ENCODE results near the gene CA10. TPM values are rescaled to one million over a fixed set of nuclear protein-coding genes. Genes with fewer than 3 reads are reported as not detected.

Gene CA10
- total and polyA plus RNA-seq, 2 donors (not counting 1 experiment from before 2014, with no cell fraction given) = not detected

GRCh38 chr17:51617986-51618385 lies 540.5 kb downstream of the CA10 start:
- Histone ChIP-seq H3K79me2 (ENCODE audit: control insufficient read depth, insufficient read depth, low read length) (no peaks in the 10 kb centered on the region), H3K4me3 (replicated peaks in 1 of 4; ENCODE audit: control extremely low read depth in 1 of 4, insufficient read depth in 1 of 4, low read depth in 3 of 4, low read length in 4 of 4) (no peak overlapping the region), H3K9me3 (ENCODE audit: control insufficient read depth, insufficient read depth, low read depth, low read length) (no peaks in the 10 kb centered on the region), H3K9ac (ENCODE audit: insufficient read depth, low read length) (no peak overlapping the region), H3K27me3 (ENCODE audit: control insufficient read depth, insufficient read depth, low read length) (no peaks in the 10 kb centered on the region), H2AFZ (ENCODE audit: low read length) (no peak overlapping the region), H3K27ac (ENCODE audit: insufficient read depth, low read length) (no peak overlapping the region), H4K20me1 (ENCODE audit: control insufficient read depth, extremely low read depth, insufficient read depth, low read length) (no peaks in the 10 kb centered on the region), H3K36me3 (ENCODE audit: control insufficient read depth, insufficient read depth, low read length) (no peaks in the 10 kb centered on the region), H3K4me2 (ENCODE audit: extremely low read depth, insufficient read depth, low read length) (no peak overlapping the region), H3K4me1 (ENCODE audit: control insufficient read depth, extremely low read depth, insufficient read depth, low read length) (no peaks in the 10 kb centered on the region)
- no peak for TF ChIP-seq EZH2 (IDR thresholded peaks at IDR 0.05; ENCODE audit: low read length, missing control alignments)
- DNase-seq (ENCODE audit: low read depth in 2 of 2) = no peak

DNA sequence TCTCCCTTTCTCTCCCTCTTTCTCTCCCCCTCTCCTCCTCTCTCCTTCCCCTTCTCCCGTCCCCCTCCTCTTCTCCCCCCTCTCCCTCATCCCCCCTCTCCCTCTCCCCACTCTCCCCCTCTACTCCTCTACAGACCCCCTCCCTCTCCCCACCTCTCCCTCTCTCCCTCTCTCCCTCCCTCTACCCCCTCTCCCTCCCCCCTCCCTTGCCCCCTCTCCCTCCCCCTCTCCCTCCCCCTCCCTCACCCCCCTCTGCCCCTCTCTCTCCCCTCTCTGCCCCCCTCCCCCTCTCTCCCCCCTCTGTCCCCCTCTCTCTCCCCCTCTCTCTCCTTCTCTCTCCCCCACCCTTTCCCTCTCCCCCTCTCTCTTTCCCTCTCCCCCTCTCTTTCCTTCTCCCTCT lies 545.3 kb downstream of the CA10 start:
- Histone ChIP-seq H3K79me2 (ENCODE audit: control insufficient read depth, insufficient read depth, low read length) (no peaks in the 10 kb centered on the region), H3K27me3 (ENCODE audit: control insufficient read depth, insufficient read depth, low read length) (no peaks in the 10 kb centered on the region), H3K4me2 (ENCODE audit: extremely low read depth, insufficient read depth, low read length) (no peak overlapping the region), H3K4me1 (ENCODE audit: control insufficient read depth, extremely low read depth, insufficient read depth, low read length) (no peaks in the 10 kb centered on the region), H3K9ac (ENCODE audit: insufficient read depth, low read length) (no peak overlapping the region), H3K27ac (ENCODE audit: insufficient read depth, low read length) (no peak overlapping the region), H2AFZ (ENCODE audit: low read length) (no peak overlapping the region), H3K36me3 (ENCODE audit: control insufficient read depth, insufficient read depth, low read length) (no peaks in the 10 kb centered on the region), H3K4me3 (replicated peaks in 1 of 4; ENCODE audit: control extremely low read depth in 1 of 4, insufficient read depth in 1 of 4, low read depth in 3 of 4, low read length in 4 of 4) (no peak overlapping the region), H4K20me1 (ENCODE audit: control insufficient read depth, extremely low read depth, insufficient read depth, low read length) (no peaks in the 10 kb centered on the region), H3K9me3 (ENCODE audit: control insufficient read depth, insufficient read depth, low read depth, low read length) (no peaks in the 10 kb centered on the region)
- TF ChIP-seq, protein P1, sequence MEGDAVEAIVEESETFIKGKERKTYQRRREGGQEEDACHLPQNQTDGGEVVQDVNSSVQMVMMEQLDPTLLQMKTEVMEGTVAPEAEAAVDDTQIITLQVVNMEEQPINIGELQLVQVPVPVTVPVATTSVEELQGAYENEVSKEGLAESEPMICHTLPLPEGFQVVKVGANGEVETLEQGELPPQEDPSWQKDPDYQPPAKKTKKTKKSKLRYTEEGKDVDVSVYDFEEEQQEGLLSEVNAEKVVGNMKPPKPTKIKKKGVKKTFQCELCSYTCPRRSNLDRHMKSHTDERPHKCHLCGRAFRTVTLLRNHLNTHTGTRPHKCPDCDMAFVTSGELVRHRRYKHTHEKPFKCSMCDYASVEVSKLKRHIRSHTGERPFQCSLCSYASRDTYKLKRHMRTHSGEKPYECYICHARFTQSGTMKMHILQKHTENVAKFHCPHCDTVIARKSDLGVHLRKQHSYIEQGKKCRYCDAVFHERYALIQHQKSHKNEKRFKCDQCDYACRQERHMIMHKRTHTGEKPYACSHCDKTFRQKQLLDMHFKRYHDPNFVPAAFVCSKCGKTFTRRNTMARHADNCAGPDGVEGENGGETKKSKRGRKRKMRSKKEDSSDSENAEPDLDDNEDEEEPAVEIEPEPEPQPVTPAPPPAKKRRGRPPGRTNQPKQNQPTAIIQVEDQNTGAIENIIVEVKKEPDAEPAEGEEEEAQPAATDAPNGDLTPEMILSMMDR (conservative IDR thresholded peaks at IDR 0.05 in 1 of 2, IDR thresholded peaks at IDR 0.05 in 1 of 2; ENCODE audit: low read depth in 1 of 2, low read length in 2 of 2) = no peak
- TF ChIP-seq EZH2 (IDR thresholded peaks at IDR 0.05; ENCODE audit: low read length, missing control alignments) = no peak
- DNase-seq (ENCODE audit: low read depth in 2 of 2) = no peak

DNA sequence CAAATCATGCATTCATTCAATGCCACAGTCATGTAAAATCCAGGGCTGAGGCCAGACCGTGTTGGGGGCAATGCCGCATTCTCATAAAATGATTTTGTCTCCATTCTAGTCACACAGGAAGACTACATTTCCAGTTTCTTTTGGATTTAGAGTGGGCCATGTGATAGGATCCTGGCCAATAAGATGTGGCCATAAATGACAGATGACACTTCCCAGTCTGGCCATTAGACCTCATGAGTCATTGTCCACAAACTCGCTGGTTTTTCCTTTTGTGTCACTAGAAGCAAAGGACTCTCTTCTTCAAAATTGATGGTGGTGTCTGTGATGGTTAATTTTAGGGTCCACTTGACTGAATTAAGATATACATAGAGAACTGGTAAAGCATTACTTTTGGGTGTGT lies 545.8 kb downstream of the CA10 start:
- Histone ChIP-seq H4K20me1 (ENCODE audit: control insufficient read depth, extremely low read depth, insufficient read depth, low read length) (no peaks in the 10 kb centered on the region), H3K9me3 (ENCODE audit: control insufficient read depth, insufficient read depth, low read depth, low read length) (no peaks in the 10 kb centered on the region), H3K27ac (ENCODE audit: insufficient read depth, low read length) (no peak overlapping the region), H3K79me2 (ENCODE audit: control insufficient read depth, insufficient read depth, low read length) (no peaks in the 10 kb centered on the region), H3K4me1 (ENCODE audit: control insufficient read depth, extremely low read depth, insufficient read depth, low read length) (no peaks in the 10 kb centered on the region), H3K36me3 (ENCODE audit: control insufficient read depth, insufficient read depth, low read length) (no peaks in the 10 kb centered on the region), H2AFZ (ENCODE audit: low read length) (no peak overlapping the region), H3K9ac (ENCODE audit: insufficient read depth, low read length) (no peak overlapping the region), H3K27me3 (ENCODE audit: control insufficient read depth, insufficient read depth, low read length) (no peaks in the 10 kb centered on the region), H3K4me3 (replicated peaks in 1 of 4; ENCODE audit: control extremely low read depth in 1 of 4, insufficient read depth in 1 of 4, low read depth in 3 of 4, low read length in 4 of 4) (no peak overlapping the region), H3K4me2 (ENCODE audit: extremely low read depth, insufficient read depth, low read length) (no peak overlapping the region)
- TF ChIP-seq EZH2 (IDR thresholded peaks at IDR 0.05; ENCODE audit: low read length, missing control alignments) = no peak
- TF ChIP-seq, protein P1 (conservative IDR thresholded peaks at IDR 0.05 in 1 of 2, IDR thresholded peaks at IDR 0.05 in 1 of 2; ENCODE audit: low read depth in 1 of 2, low read length in 2 of 2) = no peak
- DNase-seq (ENCODE audit: low read depth in 2 of 2) = no peak
